H1 (cell line): ENCODE results near the gene DICER1. TPM values are rescaled to one million over a fixed set of nuclear protein-coding genes. Genes with fewer than 3 reads are reported as not detected.
A peak's percentile ranks its signal among the peaks of the same experiment; 100 is the strongest.

Experiments
- CTCF ChIA-PET: fragments of 300-600 bp; sonication (Branson Sonifier 250); formaldehyde crosslinking; loops from one replicate; lab custom pipeline; 2021; ENCODE audit not compliant: partially characterized antibody; lab: Charles Lee
- POLR2A ChIA-PET: fragments of 300-600 bp; sonication (Branson Sonifier 250); formaldehyde crosslinking; loops from one replicate; lab custom pipeline; 2021; ENCODE audit warnings: inconsistent platforms; ENCODE audit not compliant: partially characterized antibody; lab: Charles Lee
- DNase-seq, 2 experiments: peaks; one replicate each; pipeline versions ENCODE4 v3.0.0 to v3.0.0-alpha.2; 2010 to 2022; ENCODE audit warnings: low spot score in 2 of 2, low read depth in 1 of 2, mixed read lengths in 1 of 2
- FAIRE-seq: peaks from 2 replicates; lab custom pipeline; 2011; peaks lifted over from hg19 to GRCh38; lab: Jason Lieb, UNC
- H2AFZ ChIP-seq: 2 replicates; pipeline ENCODE4 v1.8.1; 2012; ENCODE audit warnings: low read length, inconsistent platforms
- H2AK5ac ChIP-seq: 2 replicates; pipeline ENCODE4 v1.6.1; 2013; ENCODE audit warnings: low read depth, low read length
- H2BK120ac ChIP-seq: replicated peaks from 2 replicates; pipeline ENCODE3; 2013; ENCODE audit warnings: low read depth, low read length, inconsistent platforms
- H2BK12ac ChIP-seq: 2 replicates; pipeline ENCODE4 v1.6.1; 2013; ENCODE audit warnings: low read depth, low read length
- H2BK15ac ChIP-seq: 2 replicates; pipeline ENCODE4 v1.6.1; 2013; ENCODE audit warnings: low read length
- H2BK20ac ChIP-seq: 2 replicates; pipeline ENCODE4 v1.6.1; 2013; ENCODE audit warnings: low read length
- H2BK5ac ChIP-seq: 2 replicates; pipeline ENCODE4 v1.6.1; 2013; ENCODE audit warnings: low read depth, low read length
- H3K14ac ChIP-seq: 2 replicates; pipeline ENCODE4 v1.6.1; 2013; ENCODE audit warnings: inconsistent platforms; ENCODE audit not compliant: insufficient read length
- H3K18ac ChIP-seq: 2 replicates; pipeline ENCODE4 v1.6.1; 2013; ENCODE audit warnings: low read length; ENCODE audit errors: extremely low read depth
- H3K23ac ChIP-seq: 2 replicates; pipeline ENCODE4 v1.6.1; 2013; ENCODE audit warnings: inconsistent platforms; ENCODE audit not compliant: insufficient read length
- H3K23me2 ChIP-seq: 2 replicates; pipeline ENCODE4 v1.6.1; 2013; ENCODE audit warnings: low read depth, low read length
- H3K27ac ChIP-seq: 2 replicates; pipeline ENCODE4 v1.6.1; 2011; ENCODE audit warnings: low read depth, low read length, inconsistent platforms
- H3K27me3 ChIP-seq, 4 experiments: replicated peaks in 1 of 4; 1 replicate in 1 of 4; 2 replicates in 3 of 4; pipeline versions ENCODE4 v1.6.1 to v1.8.1; 2011 to 2013; ENCODE audit warnings: low read length in 3 of 4, mild to moderate bottlenecking in 3 of 4, inconsistent platforms in 2 of 4, mixed read lengths in 2 of 4, moderate library complexity in 1 of 4; ENCODE audit not compliant: control insufficient read depth in 3 of 4, insufficient read depth in 3 of 4; ENCODE audit errors: extremely low read depth in 1 of 4
- H3K36me3 ChIP-seq, 4 experiments: 2 replicates each; pipeline versions ENCODE4 v1.6.1 to v1.8.1; 2011 to 2013; ENCODE audit warnings: mild to moderate bottlenecking in 4 of 4, low read length in 3 of 4, moderate library complexity in 2 of 4, control low read depth in 1 of 4, inconsistent platforms in 1 of 4; ENCODE audit not compliant: insufficient read depth in 4 of 4, control insufficient read depth in 2 of 4
- H3K4ac ChIP-seq: replicated peaks from 2 replicates; pipeline ENCODE3; 2013; ENCODE audit warnings: low read length, low read depth, mixed read lengths, inconsistent platforms; ENCODE audit not compliant: insufficient read length
- H3K4me1 ChIP-seq, 4 experiments: replicated peaks in 1 of 4; 1 replicate in 1 of 4; 2 replicates in 3 of 4; pipeline versions ENCODE4 v1.6.1 to v1.8.1; 2011 to 2013; ENCODE audit warnings: low read length in 3 of 4, inconsistent platforms in 2 of 4, mixed read lengths in 1 of 4; ENCODE audit not compliant: insufficient read depth in 4 of 4, control insufficient read depth in 3 of 4
- H3K4me2 ChIP-seq, 2 experiments: 2 replicates each; pipeline versions ENCODE4 v1.6.1 to v1.8.1; 2011 to 2013; ENCODE audit warnings: low read depth in 2 of 2, low read length in 2 of 2, control low read depth in 1 of 2, inconsistent platforms in 1 of 2, mild to moderate bottlenecking in 1 of 2; ENCODE audit not compliant: insufficient read depth in 1 of 2
- H3K4me3 ChIP-seq, 4 experiments: fragments of 200-600, 300-600 bp in 1 of 4; sonication (generic), shearing (Covaris generic), sonication (Bioruptor Twin) in 1 of 4; 2 replicates each; pipeline versions ENCODE4 v1.5.1 to v1.8.1; 2011 to 2016; ENCODE audit warnings: low read length in 4 of 4, low read depth in 3 of 4, control low read depth in 2 of 4, inconsistent platforms in 2 of 4, mild to moderate bottlenecking in 2 of 4, mixed read lengths in 1 of 4, moderate library complexity in 1 of 4; ENCODE audit not compliant: insufficient read depth in 2 of 4; ENCODE audit errors: extremely low read depth in 1 of 4
- H3K56ac ChIP-seq: replicated peaks from 2 replicates; pipeline ENCODE3; 2013; ENCODE audit warnings: low read depth, mild to moderate bottlenecking, mixed read lengths, low read length, inconsistent platforms; ENCODE audit not compliant: insufficient read length
- H3K79me1 ChIP-seq: 2 replicates; pipeline ENCODE4 v1.6.1; 2013; ENCODE audit warnings: low read depth, low read length, control low read depth
- H3K79me2 ChIP-seq, 2 experiments: 2 replicates each; pipeline versions ENCODE4 v1.6.1 to v1.8.1; 2012 to 2013; ENCODE audit warnings: low read length in 2 of 2, mild to moderate bottlenecking in 2 of 2, inconsistent platforms in 1 of 2; ENCODE audit not compliant: insufficient read depth in 2 of 2, control insufficient read depth in 1 of 2
- H3K9ac ChIP-seq, 4 experiments: replicated peaks in 1 of 4; 1 replicate in 1 of 4; 2 replicates in 3 of 4; pipeline versions ENCODE4 v1.6.1 to v1.8.1; 2011 to 2013; ENCODE audit warnings: low read depth in 3 of 4, low read length in 3 of 4, control low read depth in 2 of 4, mild to moderate bottlenecking in 2 of 4, moderate library complexity in 2 of 4, inconsistent platforms in 1 of 4; ENCODE audit errors: extremely low read depth in 1 of 4
- H3K9me3 ChIP-seq, 2 experiments: 2 replicates each; pipeline versions ENCODE4 v1.6.1 to v1.8.1; 2012 to 2013; ENCODE audit warnings: mild to moderate bottlenecking in 2 of 2, moderate library complexity in 2 of 2, control low read depth in 1 of 2, inconsistent platforms in 1 of 2, low read depth in 1 of 2, low read length in 1 of 2, mixed read lengths in 1 of 2; ENCODE audit not compliant: insufficient read depth in 2 of 2
- H4K20me1 ChIP-seq, 2 experiments: replicated peaks in 1 of 2; 2 replicates each; pipeline versions ENCODE3 to v1.8.1; 2011 to 2013; ENCODE audit warnings: inconsistent platforms in 2 of 2, low read length in 2 of 2, mild to moderate bottlenecking in 1 of 2; ENCODE audit not compliant: insufficient read depth in 2 of 2, control insufficient read depth in 1 of 2
- H4K5ac ChIP-seq: 2 replicates; pipeline ENCODE4 v1.6.1; 2013; ENCODE audit warnings: low read length, low read depth, mixed read lengths, inconsistent platforms; ENCODE audit not compliant: insufficient read length
- H4K8ac ChIP-seq: 2 replicates; pipeline ENCODE4 v1.8.0; 2013; ENCODE audit warnings: mild to moderate bottlenecking, moderate library complexity, low read length, inconsistent platforms; ENCODE audit not compliant: insufficient read depth; ENCODE audit errors: extremely low read depth
- H4K91ac ChIP-seq: replicated peaks from 2 replicates; pipeline ENCODE3; 2013; ENCODE audit warnings: low read length, mixed read lengths, inconsistent platforms; ENCODE audit not compliant: insufficient read length
- CTCF ChIP-seq, 3 experiments: IDR thresholded peaks; 1 replicate in 2 of 3; 2 replicates in 1 of 3; pipeline versions ENCODE4 v1.5.1 to v1.6.1; 2011; ENCODE audit warnings: low read length in 3 of 3, mild to moderate bottlenecking in 3 of 3, inconsistent platforms in 2 of 3, low read depth in 1 of 3, moderate library complexity in 1 of 3; ENCODE audit not compliant: insufficient read depth in 1 of 3; ENCODE audit errors: control extremely low read depth in 1 of 3
- PHF8 ChIP-seq: fragments of 200-600 bp; sonication (generic); conservative IDR thresholded peaks from 2 replicates; pipeline ENCODE4 v1.7.1; 2012; ENCODE audit warnings: low read depth, mild to moderate bottlenecking, inconsistent platforms, low read length, moderate library complexity
- RAD21 ChIP-seq, 2 experiments: IDR thresholded peaks in 1 of 2; conservative IDR thresholded peaks in 1 of 2; 2 replicates each; pipeline ENCODE4 v1.6.1; 2011; ENCODE audit warnings: low read depth in 2 of 2, low read length in 2 of 2, improper control_type of control experiment in 1 of 2, inconsistent platforms in 1 of 2, mild to moderate bottlenecking in 1 of 2, moderate library complexity in 1 of 2
- YY1 ChIP-seq: IDR thresholded peaks from 2 replicates; pipeline ENCODE4 v1.6.1; 2011; ENCODE audit warnings: low read depth, mild to moderate bottlenecking, low read length
- WGBS, 2 experiments: shearing (Covaris generic) in 1 of 2; methylation state at CpG; one replicate each; pipeline versions ENCODE4 v1.1.6 to v1.1.7; 2013 to 2015; ENCODE audit warnings: low lambda C conversion rate in 2 of 2, mixed read lengths in 2 of 2, inconsistent platforms in 1 of 2, low coverage in 1 of 2, missing lambda C conversion rate in 1 of 2; ENCODE audit not compliant: insufficient replicate concordance in 2 of 2, insufficient coverage in 1 of 2, insufficient read length in 1 of 2; ENCODE audit errors: extremely low coverage in 1 of 2, missing lambda C conversion rate in 1 of 2; 5-methylcytosine and 5-hydroxymethylcytosine counted together
- polyA plus RNA-seq, 7 experiments: library from polyadenylated mRNA; depleted of rRNA in 3 of 7; stranded (reverse) in 5 of 7; unstranded in 2 of 7; fragments of >200 nt in 5 of 7; fragments of 200-250 nt in 2 of 7; gene quantifications; 1 replicate in 5 of 7; 2 replicates in 1 of 7; 4 replicates in 1 of 7; pipeline versions ENCODE4 v1.2.1 to v1.2.3, GENCODE V29; 2011 to 2013; ENCODE audit warnings: missing spikeins in 2 of 7, mixed read lengths in 2 of 7
- total RNA-seq: library from RNA; stranded (reverse); fragmentation: NEBNext Ultra II Directional; extraction: Animal tissue kit (Norgen Biotek cat#: 25700); gene quantifications from 2 replicates; pipeline ENCODE4 v1.2.1, GENCODE V29; 2021

DICER1 gene
- total and polyA plus RNA-seq, 2 of the 8 experiments (the other 6 are each of a cell fraction or from before 2014, with no cell fraction given): 11.9 to 61.8 TPM

- Histone ChIP-seq H3K9me3 (no peaks in the 10 kb centered on the region), H2AK5ac (no peak overlapping the region), H3K27me3 (no peaks in the 10 kb centered on the region), H3K9ac (no peak overlapping the region), H2BK20ac (no peak overlapping the region), H3K18ac (no peak overlapping the region), H3K36me3 (peaks cover 10 to 33% (median 17%) of the 10 kb centered on the region in 4 experiments), H4K5ac (no peak overlapping the region), H2BK12ac (no peak overlapping the region), H3K79me2 (no peaks in the 10 kb centered on the region)
- WGBS, 2 experiments: 46% methylated on average over 3 of the region's 3 CpGs; no CpG with 5 or more reads in 1 of the 2 experiments
- POLR2A ChIA-PET: no interaction called here
- DNase-seq: peak in 1 of 2 experiments; percentile 31
- CTCF ChIA-PET: interaction anchor here (0.6 to 1.1 kb wide), 14 partner anchors 9 to 1681 kb away, joined by 3 to 5 read pairs (median 3); no protein-coding TSS in a partner anchor
- no peak for TF ChIP-seq PHF8
- 0 out of 2 replicates have a peak, but pooled peaks have one; percentile 21 for TF ChIP-seq YY1
- peak; percentile 58 to 87 (median 72) for TF ChIP-seq CTCF (IDR thresholded peaks at IDR 0.05; ENCODE audit: control extremely low read depth in 1 of 3, insufficient read depth in 1 of 3, low read depth in 1 of 3, low read length in 3 of 3)
- TF ChIP-seq RAD21 (IDR thresholded peaks at IDR 0.05 in 1 of 2, conservative IDR thresholded peaks at IDR 0.05 in 1 of 2; ENCODE audit: low read depth in 2 of 2, low read length in 2 of 2): peak; percentile 81 to 87
- TF ChIP-seq, all 59 proteins: peak for 3
- no peak overlapping the region for H4K8ac ChIP-seq
- H4K20me1 ChIP-seq: no peaks in the 10 kb centered on the region
- H3K14ac ChIP-seq: no peak overlapping the region
- no peak overlapping the region for H3K56ac ChIP-seq
- no peak overlapping the region for H3K4ac ChIP-seq
- H2BK5ac ChIP-seq: no peak overlapping the region
- H3K4me1 ChIP-seq: peaks cover 0 to 5% (median 2%) of the 10 kb centered on the region in 4 experiments; a peak in 5 of 7 replicates
- no peak overlapping the region for H4K91ac ChIP-seq
- no peak overlapping the region for H3K4me3 ChIP-seq
- H3K23me2 ChIP-seq: no peaks in the 10 kb centered on the region
- H2AFZ ChIP-seq: no peak overlapping the region
- no peaks in the 10 kb centered on the region for H3K79me1 ChIP-seq
- no peak overlapping the region for H2BK15ac ChIP-seq
- no peak overlapping the region for H3K23ac ChIP-seq
- H2BK120ac ChIP-seq: no peak overlapping the region
- peak; percentile 74 for FAIRE-seq
- no peak overlapping the region for H3K27ac ChIP-seq
- H3K4me2 ChIP-seq: no peak overlapping the region
Measured at GRCh38 chr14:95098984-95099599, 58.2 kb downstream of the DICER1 start.
